IPS-20b (cell line): ENCODE measurements around the gene KCNIP4.

Experiments used
- H3K27ac ChIP-seq: one replicate; pipeline ENCODE4 v1.5.1; 2013; ENCODE audit warnings: low read length
- H3K27me3 ChIP-seq: 2 replicates; pipeline ENCODE4 v1.6.1; 2013; ENCODE audit warnings: mild to moderate bottlenecking, low read length, inconsistent platforms; ENCODE audit not compliant: insufficient read depth
- H3K36me3 ChIP-seq: 2 replicates; pipeline ENCODE4 v1.6.1; 2013; ENCODE audit warnings: low read depth, mild to moderate bottlenecking, inconsistent platforms, low read length, moderate library complexity; ENCODE audit not compliant: insufficient read depth
- H3K4me1 ChIP-seq: 2 replicates; pipeline ENCODE4 v1.6.1; 2013; ENCODE audit warnings: mild to moderate bottlenecking, control low read depth, inconsistent platforms, low read length, moderate library complexity; ENCODE audit not compliant: insufficient read depth
- H3K4me3 ChIP-seq: 2 replicates; pipeline ENCODE4 v1.5.1; 2013; ENCODE audit warnings: mild to moderate bottlenecking, low read length, inconsistent platforms
- H3K9ac ChIP-seq: 2 replicates; pipeline ENCODE4 v1.6.1; 2013; ENCODE audit warnings: low read depth, mild to moderate bottlenecking, inconsistent platforms, low read length, moderate library complexity
- H3K9me3 ChIP-seq: 2 replicates; pipeline ENCODE4 v1.6.1; 2013; ENCODE audit warnings: mild to moderate bottlenecking, low read depth, low read length, inconsistent platforms; ENCODE audit not compliant: insufficient read depth

The KCNIP4 gene

GRCh38 chr4:21876711-21877110, 71.9 kb downstream of the KCNIP4 start:
- Histone ChIP-seq H3K36me3 (no peaks in the 10 kb centered on the region), H3K4me1 (0 out of 2 replicates have a peak, but pooled peaks cover 4% of the 10 kb centered on the region), H3K27ac (no peak overlapping the region), H3K27me3 (no peaks in the 10 kb centered on the region), H3K9me3 (no peaks in the 10 kb centered on the region), H3K9ac (no peak overlapping the region), H3K4me3 (no peak overlapping the region)

GRCh38 chr4:21873145-21873544, 75.4 kb downstream of the KCNIP4 start:
- H3K27me3 ChIP-seq = no peaks in the 10 kb centered on the region
- no peaks in the 10 kb centered on the region for H3K36me3 ChIP-seq
- no peak overlapping the region for H3K27ac ChIP-seq
- peaks cover 13% of the 10 kb centered on the region; the same call in 1 of the 2 replicates for H3K4me1 ChIP-seq
- H3K9me3 ChIP-seq = no peaks in the 10 kb centered on the region
- H3K4me3 ChIP-seq = no peak overlapping the region
- no peak overlapping the region for H3K9ac ChIP-seq

GRCh38 chr4:21872101-21872500, 76.5 kb downstream of the KCNIP4 start:
- Histone ChIP-seq H3K4me1 (peaks cover 13% of the 10 kb centered on the region; the same call in 1 of the 2 replicates), H3K9ac (no peak overlapping the region), H3K9me3 (no peaks in the 10 kb centered on the region), H3K36me3 (no peaks in the 10 kb centered on the region), H3K27ac (no peak overlapping the region), H3K27me3 (no peaks in the 10 kb centered on the region), H3K4me3 (no peak overlapping the region)

GRCh38 chr4:21869978-21870745, 78.4 kb downstream of the KCNIP4 start:
- H3K27me3 ChIP-seq = no peaks in the 10 kb centered on the region
- peaks cover 18% of the 10 kb centered on the region for H3K4me1 ChIP-seq
- H3K9ac ChIP-seq = peak overlapping the region; percentile 25; the same call in 1 of the 2 replicates
- no peaks in the 10 kb centered on the region for H3K9me3 ChIP-seq
- H3K27ac ChIP-seq = no peak overlapping the region
- no peaks in the 10 kb centered on the region for H3K36me3 ChIP-seq
- H3K4me3 ChIP-seq = peak overlapping the region; percentile 32

- no peaks in the 10 kb centered on the region for H3K27me3 ChIP-seq
- H3K9me3 ChIP-seq = no peaks in the 10 kb centered on the region
- H3K9ac ChIP-seq = no peak overlapping the region
- H3K36me3 ChIP-seq = no peaks in the 10 kb centered on the region
- H3K4me3 ChIP-seq = no peak overlapping the region
- peaks cover 6% of the 10 kb centered on the region for H3K4me1 ChIP-seq
- no peak overlapping the region for H3K27ac ChIP-seq
These were observed 83.9 kb downstream of the KCNIP4 start for GRCh38 chr4:21864686-21865085.

GRCh38 chr4:21862917-21863316, 85.7 kb downstream of the KCNIP4 start:
- peaks cover 3% of the 10 kb centered on the region for H3K9me3 ChIP-seq
- no peaks in the 10 kb centered on the region for H3K27me3 ChIP-seq
- no peaks in the 10 kb centered on the region for H3K36me3 ChIP-seq
- peaks cover 5% of the 10 kb centered on the region for H3K4me1 ChIP-seq
- no peak overlapping the region for H3K9ac ChIP-seq
- H3K27ac ChIP-seq = no peak overlapping the region
- no peak overlapping the region for H3K4me3 ChIP-seq

GRCh38 chr4:21858971-21859370, 89.6 kb downstream of the KCNIP4 start:
- H3K4me3 ChIP-seq = no peak overlapping the region
- H3K27me3 ChIP-seq = no peaks in the 10 kb centered on the region
- H3K9ac ChIP-seq = no peak overlapping the region
- H3K36me3 ChIP-seq = no peaks in the 10 kb centered on the region
- H3K4me1 ChIP-seq = no peaks in the 10 kb centered on the region
- H3K9me3 ChIP-seq = peaks cover 17% of the 10 kb centered on the region
- H3K27ac ChIP-seq = no peak overlapping the region

- Histone ChIP-seq H3K4me1 (no peaks in the 10 kb centered on the region), H3K27me3 (no peaks in the 10 kb centered on the region), H3K9ac (no peak overlapping the region), H3K4me3 (no peak overlapping the region), H3K9me3 (peaks cover 17% of the 10 kb centered on the region), H3K36me3 (no peaks in the 10 kb centered on the region), H3K27ac (no peak overlapping the region)
These were observed 91.8 kb downstream of the KCNIP4 start for GRCh38 chr4:21856754-21857153.

GRCh38 chr4:21856301-21856700, 92.3 kb downstream of the KCNIP4 start:
- Histone ChIP-seq H3K9ac (no peak overlapping the region), H3K4me3 (no peak overlapping the region), H3K36me3 (no peaks in the 10 kb centered on the region), H3K4me1 (no peaks in the 10 kb centered on the region), H3K9me3 (peaks cover 17% of the 10 kb centered on the region), H3K27ac (no peak overlapping the region), H3K27me3 (no peaks in the 10 kb centered on the region)

GRCh38 chr4:21849077-21849476, 99.5 kb downstream of the KCNIP4 start:
- H3K4me3 ChIP-seq = no peak overlapping the region
- H3K27ac ChIP-seq = no peak overlapping the region
- no peak overlapping the region for H3K9ac ChIP-seq
- H3K9me3 ChIP-seq = no peaks in the 10 kb centered on the region
- H3K4me1 ChIP-seq = peaks cover 4% of the 10 kb centered on the region; the same call in 1 of the 2 replicates
- H3K36me3 ChIP-seq = no peaks in the 10 kb centered on the region
- H3K27me3 ChIP-seq = no peaks in the 10 kb centered on the region

- Histone ChIP-seq H3K4me1 (peaks cover 4% of the 10 kb centered on the region; the same call in 1 of the 2 replicates), H3K27ac (no peak overlapping the region), H3K9me3 (no peaks in the 10 kb centered on the region), H3K27me3 (no peaks in the 10 kb centered on the region), H3K4me3 (no peak overlapping the region), H3K36me3 (no peaks in the 10 kb centered on the region), H3K9ac (no peak overlapping the region)
These were observed 100.6 kb downstream of the KCNIP4 start for GRCh38 chr4:21848021-21848420.

- Histone ChIP-seq H3K9me3 (no peaks in the 10 kb centered on the region), H3K27ac (no peak overlapping the region), H3K4me1 (peaks cover 4% of the 10 kb centered on the region; the same call in 1 of the 2 replicates), H3K9ac (no peak overlapping the region), H3K36me3 (no peaks in the 10 kb centered on the region), H3K4me3 (no peak overlapping the region), H3K27me3 (no peaks in the 10 kb centered on the region)
These were observed 102.9 kb downstream of the KCNIP4 start for GRCh38 chr4:21845663-21846062.
